H1 (cell line): ENCODE measurements around the gene EVX2. TPM values are rescaled to one million over a fixed set of nuclear protein-coding genes. Genes with fewer than 3 reads are reported as not detected.

Experiments used
- CTCF ChIA-PET: fragments of 300-600 bp; sonication (Branson Sonifier 250); formaldehyde crosslinking; loops from one replicate; lab custom pipeline; 2021; ENCODE audit not compliant: partially characterized antibody; lab: Charles Lee
- POLR2A ChIA-PET: fragments of 300-600 bp; sonication (Branson Sonifier 250); formaldehyde crosslinking; loops from one replicate; lab custom pipeline; 2021; ENCODE audit warnings: inconsistent platforms; ENCODE audit not compliant: partially characterized antibody; lab: Charles Lee
- DNase-seq, 2 experiments: peaks; one replicate each; pipeline versions ENCODE4 v3.0.0 to v3.0.0-alpha.2; 2010 to 2022; ENCODE audit warnings: low spot score in 2 of 2, low read depth in 1 of 2, mixed read lengths in 1 of 2
- FAIRE-seq: peaks from 2 replicates; lab custom pipeline; 2011; peaks lifted over from hg19 to GRCh38; lab: Jason Lieb, UNC
- H2AFZ ChIP-seq: 2 replicates; pipeline ENCODE4 v1.8.1; 2012; ENCODE audit warnings: low read length, inconsistent platforms
- H2AK5ac ChIP-seq: 2 replicates; pipeline ENCODE4 v1.6.1; 2013; ENCODE audit warnings: low read depth, low read length
- H2BK120ac ChIP-seq: replicated peaks from 2 replicates; pipeline ENCODE3; 2013; ENCODE audit warnings: low read depth, low read length, inconsistent platforms
- H2BK12ac ChIP-seq: 2 replicates; pipeline ENCODE4 v1.6.1; 2013; ENCODE audit warnings: low read depth, low read length
- H2BK15ac ChIP-seq: 2 replicates; pipeline ENCODE4 v1.6.1; 2013; ENCODE audit warnings: low read length
- H2BK20ac ChIP-seq: 2 replicates; pipeline ENCODE4 v1.6.1; 2013; ENCODE audit warnings: low read length
- H2BK5ac ChIP-seq: 2 replicates; pipeline ENCODE4 v1.6.1; 2013; ENCODE audit warnings: low read depth, low read length
- H3K14ac ChIP-seq: 2 replicates; pipeline ENCODE4 v1.6.1; 2013; ENCODE audit warnings: inconsistent platforms; ENCODE audit not compliant: insufficient read length
- H3K18ac ChIP-seq: 2 replicates; pipeline ENCODE4 v1.6.1; 2013; ENCODE audit warnings: low read length; ENCODE audit errors: extremely low read depth
- H3K23ac ChIP-seq: 2 replicates; pipeline ENCODE4 v1.6.1; 2013; ENCODE audit warnings: inconsistent platforms; ENCODE audit not compliant: insufficient read length
- H3K23me2 ChIP-seq: 2 replicates; pipeline ENCODE4 v1.6.1; 2013; ENCODE audit warnings: low read depth, low read length
- H3K27ac ChIP-seq: 2 replicates; pipeline ENCODE4 v1.6.1; 2011; ENCODE audit warnings: low read depth, low read length, inconsistent platforms
- H3K27me3 ChIP-seq, 4 experiments: replicated peaks in 1 of 4; 1 replicate in 1 of 4; 2 replicates in 3 of 4; pipeline versions ENCODE4 v1.6.1 to v1.8.1; 2011 to 2013; ENCODE audit warnings: low read length in 3 of 4, mild to moderate bottlenecking in 3 of 4, inconsistent platforms in 2 of 4, mixed read lengths in 2 of 4, moderate library complexity in 1 of 4; ENCODE audit not compliant: control insufficient read depth in 3 of 4, insufficient read depth in 3 of 4; ENCODE audit errors: extremely low read depth in 1 of 4
- H3K36me3 ChIP-seq, 4 experiments: 2 replicates each; pipeline versions ENCODE4 v1.6.1 to v1.8.1; 2011 to 2013; ENCODE audit warnings: mild to moderate bottlenecking in 4 of 4, low read length in 3 of 4, moderate library complexity in 2 of 4, control low read depth in 1 of 4, inconsistent platforms in 1 of 4; ENCODE audit not compliant: insufficient read depth in 4 of 4, control insufficient read depth in 2 of 4
- H3K4ac ChIP-seq: replicated peaks from 2 replicates; pipeline ENCODE3; 2013; ENCODE audit warnings: low read length, low read depth, mixed read lengths, inconsistent platforms; ENCODE audit not compliant: insufficient read length
- H3K4me1 ChIP-seq, 4 experiments: replicated peaks in 1 of 4; 1 replicate in 1 of 4; 2 replicates in 3 of 4; pipeline versions ENCODE4 v1.6.1 to v1.8.1; 2011 to 2013; ENCODE audit warnings: low read length in 3 of 4, inconsistent platforms in 2 of 4, mixed read lengths in 1 of 4; ENCODE audit not compliant: insufficient read depth in 4 of 4, control insufficient read depth in 3 of 4
- H3K4me2 ChIP-seq, 2 experiments: 2 replicates each; pipeline versions ENCODE4 v1.6.1 to v1.8.1; 2011 to 2013; ENCODE audit warnings: low read depth in 2 of 2, low read length in 2 of 2, control low read depth in 1 of 2, inconsistent platforms in 1 of 2, mild to moderate bottlenecking in 1 of 2; ENCODE audit not compliant: insufficient read depth in 1 of 2
- H3K4me3 ChIP-seq, 4 experiments: fragments of 200-600, 300-600 bp in 1 of 4; sonication (generic), shearing (Covaris generic), sonication (Bioruptor Twin) in 1 of 4; 2 replicates each; pipeline versions ENCODE4 v1.5.1 to v1.8.1; 2011 to 2016; ENCODE audit warnings: low read length in 4 of 4, low read depth in 3 of 4, control low read depth in 2 of 4, inconsistent platforms in 2 of 4, mild to moderate bottlenecking in 2 of 4, mixed read lengths in 1 of 4, moderate library complexity in 1 of 4; ENCODE audit not compliant: insufficient read depth in 2 of 4; ENCODE audit errors: extremely low read depth in 1 of 4
- H3K56ac ChIP-seq: replicated peaks from 2 replicates; pipeline ENCODE3; 2013; ENCODE audit warnings: low read depth, mild to moderate bottlenecking, mixed read lengths, low read length, inconsistent platforms; ENCODE audit not compliant: insufficient read length
- H3K79me1 ChIP-seq: 2 replicates; pipeline ENCODE4 v1.6.1; 2013; ENCODE audit warnings: low read depth, low read length, control low read depth
- H3K79me2 ChIP-seq, 2 experiments: 2 replicates each; pipeline versions ENCODE4 v1.6.1 to v1.8.1; 2012 to 2013; ENCODE audit warnings: low read length in 2 of 2, mild to moderate bottlenecking in 2 of 2, inconsistent platforms in 1 of 2; ENCODE audit not compliant: insufficient read depth in 2 of 2, control insufficient read depth in 1 of 2
- H3K9ac ChIP-seq, 4 experiments: replicated peaks in 1 of 4; 1 replicate in 1 of 4; 2 replicates in 3 of 4; pipeline versions ENCODE4 v1.6.1 to v1.8.1; 2011 to 2013; ENCODE audit warnings: low read depth in 3 of 4, low read length in 3 of 4, control low read depth in 2 of 4, mild to moderate bottlenecking in 2 of 4, moderate library complexity in 2 of 4, inconsistent platforms in 1 of 4; ENCODE audit errors: extremely low read depth in 1 of 4
- H3K9me3 ChIP-seq, 2 experiments: 2 replicates each; pipeline versions ENCODE4 v1.6.1 to v1.8.1; 2012 to 2013; ENCODE audit warnings: mild to moderate bottlenecking in 2 of 2, moderate library complexity in 2 of 2, control low read depth in 1 of 2, inconsistent platforms in 1 of 2, low read depth in 1 of 2, low read length in 1 of 2, mixed read lengths in 1 of 2; ENCODE audit not compliant: insufficient read depth in 2 of 2
- H4K20me1 ChIP-seq, 2 experiments: replicated peaks in 1 of 2; 2 replicates each; pipeline versions ENCODE3 to v1.8.1; 2011 to 2013; ENCODE audit warnings: inconsistent platforms in 2 of 2, low read length in 2 of 2, mild to moderate bottlenecking in 1 of 2; ENCODE audit not compliant: insufficient read depth in 2 of 2, control insufficient read depth in 1 of 2
- H4K5ac ChIP-seq: 2 replicates; pipeline ENCODE4 v1.6.1; 2013; ENCODE audit warnings: low read length, low read depth, mixed read lengths, inconsistent platforms; ENCODE audit not compliant: insufficient read length
- H4K8ac ChIP-seq: 2 replicates; pipeline ENCODE4 v1.8.0; 2013; ENCODE audit warnings: mild to moderate bottlenecking, moderate library complexity, low read length, inconsistent platforms; ENCODE audit not compliant: insufficient read depth; ENCODE audit errors: extremely low read depth
- H4K91ac ChIP-seq: replicated peaks from 2 replicates; pipeline ENCODE3; 2013; ENCODE audit warnings: low read length, mixed read lengths, inconsistent platforms; ENCODE audit not compliant: insufficient read length
- JUN ChIP-seq: IDR thresholded peaks from 2 replicates; pipeline ENCODE4 v1.6.1; 2011; ENCODE audit warnings: low read depth, mild to moderate bottlenecking, improper control_type of control experiment, low read length
- RNF2 ChIP-seq: fragments of 200-900, 300-1000 bp; sonication (generic); IDR thresholded peaks from 2 replicates; pipeline ENCODE4 v1.7.1; 2016; ENCODE audit warnings: borderline replicate concordance, low read depth, mild to moderate bottlenecking, antibody characterized with exemption, low read length; ENCODE audit not compliant: poor library complexity, severe bottlenecking; ENCODE audit errors: missing control alignments
- SIX5 ChIP-seq: IDR thresholded peaks from 2 replicates; pipeline ENCODE4 v1.6.1; 2011; ENCODE audit warnings: mild to moderate bottlenecking, low read depth, low read length
- WGBS, 2 experiments: shearing (Covaris generic) in 1 of 2; methylation state at CpG; one replicate each; pipeline versions ENCODE4 v1.1.6 to v1.1.7; 2013 to 2015; ENCODE audit warnings: low lambda C conversion rate in 2 of 2, mixed read lengths in 2 of 2, inconsistent platforms in 1 of 2, low coverage in 1 of 2, missing lambda C conversion rate in 1 of 2; ENCODE audit not compliant: insufficient replicate concordance in 2 of 2, insufficient coverage in 1 of 2, insufficient read length in 1 of 2; ENCODE audit errors: extremely low coverage in 1 of 2, missing lambda C conversion rate in 1 of 2; 5-methylcytosine and 5-hydroxymethylcytosine counted together
- polyA plus RNA-seq, 7 experiments: library from polyadenylated mRNA; depleted of rRNA in 3 of 7; stranded (reverse) in 5 of 7; unstranded in 2 of 7; fragments of >200 nt in 5 of 7; fragments of 200-250 nt in 2 of 7; gene quantifications; 1 replicate in 5 of 7; 2 replicates in 1 of 7; 4 replicates in 1 of 7; pipeline versions ENCODE4 v1.2.1 to v1.2.3, GENCODE V29; 2011 to 2013; ENCODE audit warnings: missing spikeins in 2 of 7, mixed read lengths in 2 of 7
- total RNA-seq: library from RNA; stranded (reverse); fragmentation: NEBNext Ultra II Directional; extraction: Animal tissue kit (Norgen Biotek cat#: 25700); gene quantifications from 2 replicates; pipeline ENCODE4 v1.2.1, GENCODE V29; 2021

The EVX2 gene
- total and polyA plus RNA-seq, 2 of the 8 experiments (the other 6 are each of a cell fraction or from before 2014, with no cell fraction given): not detected

GRCh38 chr2:176124110-176124946, 40.6 kb upstream of the EVX2 start:
- Histone ChIP-seq H3K23me2 (peaks cover 2% of the 10 kb centered on the region; the same call in 1 of the 2 replicates), H3K9me3 (no peaks in the 10 kb centered on the region; a peak in 1 of 4 replicates), H2BK120ac (no peak overlapping the region), H3K79me1 (no peaks in the 10 kb centered on the region), H3K27me3 (peaks cover 96 to 100% (median 99%) of the 10 kb centered on the region in 4 experiments), H3K14ac (no peak overlapping the region), H3K79me2 (no peaks in the 10 kb centered on the region), H3K27ac (no peak overlapping the region), H3K56ac (no peak overlapping the region), H2BK15ac (no peak overlapping the region), H4K91ac (no peak overlapping the region), H3K4me3 (no peak overlapping the region), H3K4me2 (no peak overlapping the region; a peak in 1 of 4 replicates), H4K20me1 (peaks cover 26 to 39% of the 10 kb centered on the region in 2 experiments), H4K5ac (no peak overlapping the region), H3K4ac (no peak overlapping the region), H2BK5ac (no peak overlapping the region), H2AFZ (no peak overlapping the region), H3K18ac (no peak overlapping the region), H2AK5ac (no peak overlapping the region), H4K8ac (peak overlapping the region; percentile 18; the same call in 1 of the 2 replicates), H3K9ac (no peak overlapping the region), H2BK20ac (no peak overlapping the region), H2BK12ac (0 out of 2 replicates have a peak overlapping the region, but pooled peaks have one; percentile 27), H3K4me1 (peaks cover 0 to 17% (median 9%) of the 10 kb centered on the region in 4 experiments; a peak in 6 of 7 replicates), H3K23ac (no peak overlapping the region), H3K36me3 (peaks cover 0 to 22% (median 0%) of the 10 kb centered on the region in 4 experiments; a peak in 1 of 8 replicates)
- WGBS, 2 experiments: 16% methylated on average over 32 of the region's 34 CpGs; no CpG with 5 or more reads in 1 of the 2 experiments
- FAIRE-seq (no peak), DNase-seq (peak in 1 of 2 experiments; percentile 45)
- ChIA-PET CTCF (interaction anchor here (1.2 to 6.2 kb wide), 5 partner anchors 13 to 529 kb away, joined by 4 to 72 read pairs (median 19); no protein-coding TSS in a partner anchor), POLR2A (interaction anchor here (0.9 kb wide), 1 partner anchor 48 kb away, joined by 6 read pairs; no protein-coding TSS in a partner anchor)
- TF ChIP-seq SIX5 (no peak), RNF2 (peak; percentile 64), JUN (no peak)
